ENCODE measurements around the gene TAS2R16. TPM values are rescaled to one million over a fixed set of nuclear protein-coding genes. Genes with fewer than 3 reads are reported as not detected.
A peak's percentile ranks its signal among the peaks of the same experiment; 100 is the strongest.

Gene TAS2R16
- total RNA-seq, 1 experiment from 2014 or later, result not detected

DNA sequence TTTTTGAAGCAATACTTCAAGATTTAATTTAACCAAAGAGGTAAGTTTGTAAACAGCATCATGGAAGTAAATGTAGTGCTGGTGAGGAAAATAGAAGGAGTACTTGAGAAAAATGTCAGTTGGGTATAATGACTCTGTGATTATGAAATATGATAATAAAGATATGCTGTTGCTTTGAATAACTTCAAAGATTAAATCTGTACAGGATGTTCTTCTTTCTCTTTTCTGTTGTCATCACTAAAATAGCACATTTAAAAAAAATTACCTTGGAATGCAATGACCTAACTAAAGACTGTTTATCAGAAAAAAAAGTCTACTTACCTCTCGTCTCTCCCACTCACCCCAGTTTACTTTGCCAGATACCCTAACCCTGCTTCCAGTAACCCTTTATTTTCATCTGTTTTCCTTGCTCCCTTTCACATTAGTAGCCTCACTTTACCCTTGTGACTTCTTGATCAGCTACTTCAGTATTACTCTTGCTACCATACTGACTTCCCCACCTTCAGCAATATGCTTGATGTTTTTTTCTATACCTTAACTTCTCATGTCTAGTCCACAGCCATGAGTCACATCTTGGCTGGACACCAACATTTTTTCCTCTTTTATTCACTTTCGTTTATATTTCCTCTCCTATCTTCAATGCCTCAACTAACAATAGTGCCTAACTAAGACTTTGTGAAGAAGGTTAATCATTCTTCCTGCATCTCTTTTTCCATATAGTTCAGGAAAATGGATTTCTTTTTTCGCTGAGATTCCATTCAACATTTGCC is 29.7 kb upstream of the TAS2R16 start:
- ChIA-PET CTCF (no interaction called here), RAD21 (ENCODE audit: low non-redundant PET in 1 of 2, low total read pairs in 2 of 2, uncharacterized antibody in 2 of 2, unreplicated experiment in 2 of 2) (no interaction called here), POLR2A (no interaction called here)
- ATAC-seq (no peak), DNase-seq (ENCODE audit: low read depth, low spot score) (no peak)
- no peak overlapping the region for H3K27ac ChIP-seq (ENCODE audit: low read depth, low read length)
- no peak overlapping the region for H3K4me3 ChIP-seq (replicated peaks in 1 of 2; ENCODE audit: low read depth in 1 of 2, low read length in 2 of 2)
- H3K27me3 ChIP-seq (ENCODE audit: insufficient read depth, low read length), result no peaks in the 10 kb centered on the region
- H3K9ac ChIP-seq (ENCODE audit: low read length), result no peak overlapping the region
- peak overlapping the region; percentile 11; the same call in 1 of the 2 replicates for H3K4me2 ChIP-seq (ENCODE audit: low read length)
- no peak for TF ChIP-seq CBX3 (IDR thresholded peaks at IDR 0.05; ENCODE audit: low read depth)
- TF ChIP-seq POLR2AphosphoS5 (IDR thresholded peaks at IDR 0.05; ENCODE audit: low read depth, low read length), result no peak
- no peak for TF ChIP-seq EGR1 (IDR thresholded peaks at IDR 0.05; ENCODE audit: low read depth)
- no peak for TF ChIP-seq SP1 (IDR thresholded peaks at IDR 0.05; ENCODE audit: low read depth)
- no peak for TF ChIP-seq YY1 (IDR thresholded peaks at IDR 0.05; ENCODE audit: extremely low read depth, insufficient replicate concordance, low read depth, low read length)
- TF ChIP-seq, protein P1, sequence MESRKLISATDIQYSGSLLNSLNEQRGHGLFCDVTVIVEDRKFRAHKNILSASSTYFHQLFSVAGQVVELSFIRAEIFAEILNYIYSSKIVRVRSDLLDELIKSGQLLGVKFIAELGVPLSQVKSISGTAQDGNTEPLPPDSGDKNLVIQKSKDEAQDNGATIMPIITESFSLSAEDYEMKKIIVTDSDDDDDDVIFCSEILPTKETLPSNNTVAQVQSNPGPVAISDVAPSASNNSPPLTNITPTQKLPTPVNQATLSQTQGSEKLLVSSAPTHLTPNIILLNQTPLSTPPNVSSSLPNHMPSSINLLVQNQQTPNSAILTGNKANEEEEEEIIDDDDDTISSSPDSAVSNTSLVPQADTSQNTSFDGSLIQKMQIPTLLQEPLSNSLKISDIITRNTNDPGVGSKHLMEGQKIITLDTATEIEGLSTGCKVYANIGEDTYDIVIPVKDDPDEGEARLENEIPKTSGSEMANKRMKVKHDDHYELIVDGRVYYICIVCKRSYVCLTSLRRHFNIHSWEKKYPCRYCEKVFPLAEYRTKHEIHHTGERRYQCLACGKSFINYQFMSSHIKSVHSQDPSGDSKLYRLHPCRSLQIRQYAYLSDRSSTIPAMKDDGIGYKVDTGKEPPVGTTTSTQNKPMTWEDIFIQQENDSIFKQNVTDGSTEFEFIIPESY (IDR thresholded peaks at IDR 0.05; ENCODE audit: extremely low read depth, insufficient replicate concordance, low read length), result no peak
- no peak for TF ChIP-seq ZFX (IDR thresholded peaks at IDR 0.05)
- no peak for TF ChIP-seq CEBPB (IDR thresholded peaks at IDR 0.05; ENCODE audit: low read depth)
- TF ChIP-seq RAD21 (IDR thresholded peaks at IDR 0.05; ENCODE audit: low read depth), result no peak
- no peak for TF ChIP-seq FOSL1 (IDR thresholded peaks at IDR 0.05; ENCODE audit: low read depth)
- no peak for TF ChIP-seq EZH2 (IDR thresholded peaks at IDR 0.05)
- TF ChIP-seq EZH2phosphoT487 (IDR thresholded peaks at IDR 0.05; ENCODE audit: borderline replicate concordance), result no peak
- TF ChIP-seq ZNF274 (IDR thresholded peaks at IDR 0.05; ENCODE audit: low read depth, low read length), result no peak
- no peak for TF ChIP-seq SIN3A (IDR thresholded peaks at IDR 0.05; ENCODE audit: low read depth)
- TF ChIP-seq, protein P2, sequence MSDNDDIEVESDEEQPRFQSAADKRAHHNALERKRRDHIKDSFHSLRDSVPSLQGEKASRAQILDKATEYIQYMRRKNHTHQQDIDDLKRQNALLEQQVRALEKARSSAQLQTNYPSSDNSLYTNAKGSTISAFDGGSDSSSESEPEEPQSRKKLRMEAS (IDR thresholded peaks at IDR 0.05), result no peak
- no peak for TF ChIP-seq TCF7L2 (IDR thresholded peaks at IDR 0.05; ENCODE audit: borderline replicate concordance, extremely low read depth, insufficient read depth, insufficient read length)
- H3K79me2 ChIP-seq (ENCODE audit: insufficient read depth, low read length), result no peaks in the 10 kb centered on the region
- H4K20me1 ChIP-seq (ENCODE audit: insufficient read depth), result no peaks in the 10 kb centered on the region
- no peaks in the 10 kb centered on the region for H3K36me3 ChIP-seq (ENCODE audit: control insufficient read depth in 1 of 2, insufficient read depth in 2 of 2, low read length in 2 of 2)
- BruUV-seq (replicated peaks), result no TSS peak
- H3K9me2 ChIP-seq (ENCODE audit: insufficient read depth), result no peaks in the 10 kb centered on the region
- H3K4me1 ChIP-seq (ENCODE audit: control insufficient read depth in 1 of 2, insufficient read depth in 2 of 2, low read length in 2 of 2), result no peaks in the 10 kb centered on the region
- no peaks in the 10 kb centered on the region for H3K9me3 ChIP-seq (ENCODE audit: control insufficient read depth in 1 of 2, insufficient read depth in 1 of 2, low read depth in 1 of 2, low read length in 2 of 2)
- intact Hi-C loops (cut with micrococcal nuclease), result no loop called here
- H2AFZ ChIP-seq (ENCODE audit: low read depth, low read length, poor library complexity, severe bottlenecking), result no peak overlapping the region

Data from HCT116 (cell line).